K562 (cell line): ENCODE measurements around the gene HAAO.

ENCODE experiments used
- CTCF ChIP-seq, 3 experiments: IDR thresholded peaks in 2 of 3; conservative IDR thresholded peaks in 1 of 3; 2 replicates each; pipeline ENCODE4 v1.5.1; 2011 to 2012; ENCODE audit warnings: low read length in 3 of 3, mild to moderate bottlenecking in 3 of 3, control low read depth in 2 of 3, improper control_type of control experiment in 1 of 3, inconsistent platforms in 1 of 3, low read depth in 1 of 3, mixed read lengths in 1 of 3, moderate library complexity in 1 of 3; ENCODE audit not compliant: insufficient read depth in 2 of 3
- DDX20 ChIP-seq: fragments of 450-650 bp; IDR thresholded peaks from 2 replicates; pipeline ENCODE4 v1.6.1; 2016; ENCODE audit warnings: missing genetic modification characterization, low read depth, mild to moderate bottlenecking, missing compliant biosample characterization, moderate library complexity
- DIDO1 ChIP-seq: fragments of 450-650 bp; IDR thresholded peaks from 2 replicates; pipeline ENCODE4 v1.6.1; 2016; ENCODE audit warnings: low read depth, missing biosample characterization, missing genetic modification characterization
- ELF4 ChIP-seq: fragments of 450-650 bp; formaldehyde crosslinking; IDR thresholded peaks from 2 replicates; pipeline ENCODE4 v1.4.0; 2022; ENCODE audit warnings: missing genetic modification characterization
- EZH2 ChIP-seq: IDR thresholded peaks from 2 replicates; pipeline ENCODE4 v1.6.1; 2012; ENCODE audit warnings: low read depth, mild to moderate bottlenecking, inconsistent platforms, low read length, borderline replicate concordance
- FOXA1 ChIP-seq: fragments of 450-650 bp; IDR thresholded peaks from 2 replicates; pipeline ENCODE4 v1.6.1; 2016; ENCODE audit warnings: mild to moderate bottlenecking, borderline replicate concordance
- GABPA ChIP-seq: fragments of 200-800 bp; sonication (Bioruptor generic); conservative IDR thresholded peaks from 2 replicates; pipeline ENCODE4 v1.6.1; 2016; ENCODE audit warnings: low read depth, missing genetic modification characterization, missing compliant biosample characterization
- KLF6 ChIP-seq: fragments of 250-450 bp; sonication (Bioruptor Pico); IDR thresholded peaks from 2 replicates; pipeline ENCODE4 v1.4.0; 2020; ENCODE audit warnings: mild to moderate bottlenecking, moderate library complexity, borderline replicate concordance
- MTA2 ChIP-seq: fragments of 450-650 bp; IDR thresholded peaks from 2 replicates; pipeline ENCODE4 v1.6.1; 2016; ENCODE audit warnings: low read depth
- MXD1 ChIP-seq: fragments of 250-450 bp; sonication (Bioruptor Pico); IDR thresholded peaks from 2 replicates; pipeline ENCODE4 v1.8.0; 2021; ENCODE audit warnings: borderline replicate concordance, mild to moderate bottlenecking, moderate library complexity; ENCODE audit not compliant: poor library complexity, severe bottlenecking
- NR1H2 ChIP-seq: sonication (generic); formaldehyde crosslinking; IDR thresholded peaks from 2 replicates; pipeline ENCODE4 v1.4.0; 2020; ENCODE audit warnings: mild to moderate bottlenecking, missing genetic modification reagents
- PHB ChIP-seq: fragments of 250-450 bp; sonication (Bioruptor Pico); IDR thresholded peaks from 2 replicates; pipeline ENCODE4 v1.5.0; 2021
- POLR2AphosphoS5 ChIP-seq: IDR thresholded peaks from 2 replicates; pipeline ENCODE4 v1.6.1; 2011; ENCODE audit warnings: mild to moderate bottlenecking, low read depth, low read length, moderate library complexity; ENCODE audit not compliant: control insufficient read depth, insufficient read depth
- RBM39 ChIP-seq: fragments of 200-400 bp; formaldehyde crosslinking; optimal IDR thresholded peaks from 2 replicates; pipeline ENCODE3; 2018; ENCODE audit warnings: low read depth, low read length

- no peak for TF ChIP-seq NR1H2
- no peak for TF ChIP-seq RBM39
- TF ChIP-seq EZH2 = no peak
- no peak for TF ChIP-seq PHB
- no peak for TF ChIP-seq POLR2AphosphoS5
- no peak for TF ChIP-seq GABPA (tag)
- TF ChIP-seq CTCF (IDR thresholded peaks at IDR 0.05 in 2 of 3, conservative IDR thresholded peaks at IDR 0.05 in 1 of 3; ENCODE audit: insufficient read depth in 2 of 3, low read depth in 1 of 3, low read length in 3 of 3) = no peak
- TF ChIP-seq FOXA1 = no peak
- no peak for TF ChIP-seq MTA2
- no peak for TF ChIP-seq DDX20 (tag)
- TF ChIP-seq ELF4 (CRISPR knock-in tag) = no peak
- no peak for TF ChIP-seq MXD1 (CRISPR knock-in tag)
- TF ChIP-seq DIDO1 (tag) = no peak
- no peak for TF ChIP-seq KLF6
Observed at GRCh38 chr2:42838133-42838532, 45.8 kb upstream of the HAAO start.
